Stimulated activated naive CD8-positive, alpha-beta T cell treated with anti-CD3 and anti-CD28 coated beads, Interleukin-15, Interleukin-2, amounts not matched to agents 100 U/mL and 50 U/mL, for 24 hours (primary cell): Measurements from ENCODE around the gene APEH.

Experiments
- ATAC-seq: fragments of 150-1000 bp; cut with Tn5 transposase; one replicate; pipeline ENCODE4 v1.10.0; 2021
- DNase-seq: peaks from one replicate; pipeline ENCODE4 v3.0.0; 2021

APEH gene

DNA sequence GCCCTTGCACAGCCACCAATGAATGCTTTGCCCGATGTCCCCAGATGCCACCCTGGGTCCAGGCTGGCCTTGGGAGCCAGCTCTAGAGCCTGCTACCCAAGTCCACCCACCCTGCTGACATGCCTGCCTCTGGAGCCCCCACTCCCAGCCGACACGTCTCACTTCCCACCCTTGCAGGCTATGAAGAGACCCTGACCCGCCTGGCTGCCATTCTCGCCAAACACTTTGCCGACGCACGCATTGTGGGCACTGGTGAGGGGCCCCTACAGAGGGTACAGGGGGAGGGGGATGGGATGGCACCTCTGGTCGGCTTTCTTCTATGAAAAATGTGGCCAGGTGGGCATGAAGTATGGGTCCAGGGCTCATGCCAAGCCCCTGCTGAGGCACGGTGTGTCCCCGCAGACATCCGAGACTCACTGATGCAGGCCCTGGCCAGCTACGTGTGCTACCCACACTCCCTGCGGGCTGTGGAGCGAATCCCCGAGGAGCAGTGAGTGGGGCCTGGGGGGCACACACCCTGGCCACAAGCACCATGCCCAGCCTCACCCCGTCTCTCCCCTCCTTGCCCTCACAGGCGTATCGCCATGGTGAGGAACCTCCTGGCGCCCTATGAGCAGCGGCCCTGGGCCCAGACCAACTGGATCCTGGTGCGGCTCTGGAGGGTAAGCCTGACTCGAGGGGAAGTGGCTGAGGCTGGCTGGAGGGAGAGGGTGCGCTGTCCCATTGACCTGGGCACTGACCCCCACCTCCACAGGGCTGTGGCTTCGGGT is 39.4 kb downstream of the APEH start:
- ATAC-seq (no peak), DNase-seq (no peak)

DNA sequence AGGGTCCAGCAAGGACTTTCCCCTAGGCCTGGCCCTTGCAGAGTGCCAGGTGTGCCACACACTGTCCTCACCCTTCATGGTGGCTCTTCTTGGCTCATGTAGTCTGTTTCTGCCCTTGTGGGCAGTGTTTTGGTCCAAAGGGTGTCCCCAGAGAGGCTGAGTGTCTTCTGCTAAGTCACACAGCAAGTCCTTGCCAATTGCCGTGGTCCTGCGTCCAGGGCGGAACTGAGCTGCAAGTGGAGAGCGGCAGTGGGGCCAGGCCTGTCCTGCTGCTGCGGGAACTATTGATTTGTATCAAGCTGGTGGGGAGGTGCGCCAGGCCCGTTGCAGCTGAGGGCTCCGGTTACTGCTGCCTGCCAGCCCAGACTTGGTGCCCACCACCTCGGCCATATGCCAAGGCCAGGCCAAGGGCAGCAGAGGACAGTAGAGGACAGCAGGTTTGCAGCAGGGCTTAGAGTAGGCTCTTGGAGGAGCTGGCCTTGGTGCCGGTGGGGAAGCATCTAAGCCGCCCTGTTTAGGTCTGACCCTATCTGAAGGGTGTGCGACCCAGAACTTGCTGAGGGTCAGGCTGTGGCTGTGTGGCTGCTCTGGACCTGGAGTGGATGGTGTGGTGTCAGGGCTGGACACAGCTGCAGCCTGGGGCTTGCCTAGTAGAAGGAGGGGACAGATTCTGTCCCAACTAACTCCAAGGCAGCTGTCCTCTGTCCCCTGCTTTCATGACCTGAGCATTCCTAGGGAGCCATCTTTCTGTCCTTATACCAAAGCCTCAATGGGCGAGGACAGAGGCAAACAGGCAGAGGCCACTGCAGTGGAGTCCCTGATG is 40.8 kb downstream of the APEH start:
- no peak for DNase-seq

DNA sequence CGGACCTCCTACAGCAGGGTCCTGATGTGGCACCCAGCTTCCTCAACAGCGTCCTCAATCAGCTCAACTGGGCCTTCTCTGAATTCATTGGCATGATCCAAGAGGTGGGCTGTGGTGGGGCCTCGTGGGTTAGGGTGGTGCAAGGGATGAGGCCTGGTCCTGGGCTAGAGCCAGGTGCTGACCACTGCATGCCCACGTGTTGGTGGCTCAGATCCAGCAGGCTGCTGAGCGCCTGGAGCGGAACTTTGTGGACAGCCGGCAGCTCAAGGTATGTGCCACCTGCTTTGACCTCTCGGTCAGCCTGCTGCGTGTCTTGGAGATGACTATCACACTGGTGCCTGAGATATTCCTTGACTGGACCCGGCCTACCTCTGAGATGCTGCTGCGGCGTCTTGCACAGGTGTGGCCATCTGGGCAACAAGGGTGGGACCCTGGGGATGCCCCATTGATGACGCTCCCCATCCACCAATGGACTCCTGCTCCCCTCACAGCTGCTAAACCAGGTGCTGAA is 41.5 kb downstream of the APEH start:
- ATAC-seq: no peak
- no peak for DNase-seq

More for the DNA sequence above, 40.8 kb downstream of the APEH start:
- ATAC-seq: no peak

DNA sequence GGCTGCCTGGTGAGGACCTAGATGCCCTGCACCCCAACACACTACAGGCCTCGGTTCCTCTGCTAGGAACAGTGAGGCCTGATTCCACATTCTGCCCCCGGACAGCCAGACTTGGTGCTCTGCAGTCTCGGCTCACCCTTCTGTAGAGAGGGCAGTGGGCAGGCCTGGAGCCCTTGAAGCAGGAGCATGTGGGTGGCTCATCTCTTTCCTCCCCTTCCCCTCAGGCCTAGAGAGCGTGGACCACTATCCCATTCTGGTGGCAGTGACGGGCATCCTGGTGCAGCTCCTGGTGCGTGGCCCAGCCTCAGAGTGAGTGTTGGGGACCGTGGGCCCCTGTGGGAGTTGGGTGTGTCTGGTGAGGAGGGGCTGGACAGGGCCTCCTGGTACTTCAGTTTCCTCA is 42.0 kb downstream of the APEH start:
- DNase-seq (no peak), ATAC-seq (no peak)

DNA sequence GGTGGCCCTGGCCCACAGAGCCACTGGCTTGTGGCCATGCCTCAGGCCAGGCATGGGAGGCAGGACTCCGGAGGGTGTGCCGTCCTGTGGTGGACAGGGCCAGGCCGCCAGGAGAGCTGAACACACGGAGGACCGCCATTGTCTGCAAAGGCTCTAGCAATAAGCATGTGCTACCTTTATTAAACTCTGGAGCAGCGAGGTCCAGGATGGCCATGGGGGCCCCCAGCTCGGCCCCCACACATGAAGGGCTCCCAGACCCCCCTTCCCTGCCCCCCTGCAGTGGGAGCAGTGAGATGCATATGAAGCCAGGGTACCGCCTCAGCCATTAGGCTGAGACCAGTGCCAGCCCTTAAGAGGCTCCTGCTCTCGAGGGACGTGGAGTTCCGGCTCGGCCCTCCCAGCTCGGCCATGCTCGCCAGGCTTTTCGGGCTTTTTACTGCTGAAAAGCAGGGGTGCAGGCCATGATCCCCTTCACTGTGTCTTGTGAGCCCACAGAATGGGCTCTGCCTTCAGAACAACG is 42.6 kb downstream of the APEH start:
- ATAC-seq (no peak), DNase-seq (no peak)

DNA sequence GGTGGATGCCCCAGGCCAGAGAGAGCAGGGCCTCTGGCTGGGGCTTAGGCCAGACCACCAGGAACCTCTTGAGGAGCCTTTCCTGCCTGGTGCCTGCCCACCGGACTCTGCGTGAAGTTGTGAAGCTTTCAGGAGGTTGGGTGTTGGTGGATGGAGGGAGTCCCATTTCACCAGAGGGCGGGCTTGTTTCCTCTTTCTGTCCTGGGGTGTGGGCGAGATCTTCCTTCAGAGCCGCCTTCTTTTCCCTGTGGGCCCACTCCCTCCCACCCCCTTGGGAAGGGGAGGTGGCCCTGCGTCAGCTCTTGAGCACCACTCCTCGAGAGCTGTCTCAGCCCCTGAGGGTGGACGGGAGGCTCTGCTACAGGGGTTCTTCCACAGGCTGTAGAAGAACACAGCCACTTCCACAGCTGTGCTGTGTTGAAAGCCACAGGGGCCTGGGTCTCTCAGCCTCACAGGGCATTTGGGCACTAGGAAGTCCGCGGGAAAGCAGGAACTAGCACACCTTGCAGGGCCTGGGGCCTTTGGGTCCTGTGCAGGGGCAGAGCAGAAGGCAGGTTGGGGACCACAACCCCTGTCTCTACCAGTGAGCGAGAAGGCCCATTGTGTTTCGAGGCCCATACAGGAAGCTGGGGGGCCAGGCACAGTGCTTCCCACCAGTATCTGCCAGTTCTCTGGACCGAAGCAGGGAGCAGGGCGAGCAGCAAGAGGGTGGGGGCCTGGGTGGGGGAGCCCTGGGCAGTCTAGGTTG is 43.2 kb downstream of the APEH start:
- DNase-seq: no peak
- ATAC-seq: no peak

DNA sequence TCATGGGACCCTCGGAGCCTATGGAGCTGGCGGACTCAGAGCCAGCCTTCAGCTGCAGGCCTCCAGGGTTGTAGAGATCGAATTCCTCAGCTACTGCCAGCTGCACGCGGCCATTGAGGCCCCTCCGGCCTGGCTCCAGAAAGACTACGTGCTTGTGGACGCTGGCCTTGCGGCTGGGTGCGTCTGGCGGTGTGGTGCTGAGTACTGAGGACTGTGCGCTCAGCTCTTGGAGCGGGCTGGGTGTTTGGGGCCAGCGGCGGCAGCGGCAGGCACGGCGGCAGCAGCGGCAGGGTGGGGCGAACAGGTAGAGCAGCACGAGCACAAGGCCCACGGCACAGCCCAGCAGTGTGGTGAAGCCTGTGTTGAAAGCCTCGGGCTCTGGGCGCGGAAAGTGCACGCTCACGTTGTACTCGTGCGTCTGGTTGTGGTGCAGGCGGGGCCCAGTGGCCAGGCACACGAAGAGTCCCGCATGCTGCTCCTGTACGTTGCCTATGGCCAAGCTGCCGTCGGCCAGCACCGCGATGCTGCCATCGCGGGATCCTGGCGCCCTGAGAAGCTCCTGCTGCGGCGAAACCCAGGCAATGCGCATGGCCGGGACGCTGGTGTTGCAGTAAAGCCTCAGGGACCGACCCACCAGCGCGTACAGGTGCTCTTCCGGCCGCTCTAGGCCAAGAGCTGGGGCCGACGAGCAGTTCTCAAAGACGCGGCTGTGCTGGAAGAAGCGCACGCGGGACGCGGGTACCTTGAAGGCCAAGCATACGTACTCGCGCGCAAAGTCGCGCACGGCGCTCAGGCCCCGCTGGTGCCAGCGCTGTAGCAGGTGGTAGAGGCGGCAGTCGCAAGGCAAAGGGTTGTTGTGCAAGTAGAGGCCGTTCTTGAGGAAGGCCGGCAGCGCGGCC is 44.1 kb downstream of the APEH start:
- ATAC-seq (no peak), DNase-seq (no peak)

DNA sequence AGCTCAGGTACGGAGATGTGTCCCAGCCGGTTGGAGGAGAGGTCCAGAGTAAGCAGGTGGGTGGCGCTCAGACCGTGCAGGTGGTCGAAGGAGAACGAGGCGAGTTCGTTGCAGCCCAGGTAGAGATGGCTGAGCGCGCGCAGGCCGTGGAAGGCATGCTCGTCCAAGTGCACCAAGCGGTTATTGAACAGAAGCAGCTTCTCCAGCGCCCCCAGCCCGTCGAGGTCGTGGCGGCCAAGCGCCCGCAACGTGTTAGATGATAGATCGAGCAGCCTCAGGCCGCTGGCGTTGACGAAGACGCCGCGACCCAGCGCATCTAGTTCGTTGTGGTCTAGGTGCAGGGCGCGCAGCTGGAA is 44.7 kb downstream of the APEH start:
- DNase-seq: no peak
- ATAC-seq: no peak

DNA sequence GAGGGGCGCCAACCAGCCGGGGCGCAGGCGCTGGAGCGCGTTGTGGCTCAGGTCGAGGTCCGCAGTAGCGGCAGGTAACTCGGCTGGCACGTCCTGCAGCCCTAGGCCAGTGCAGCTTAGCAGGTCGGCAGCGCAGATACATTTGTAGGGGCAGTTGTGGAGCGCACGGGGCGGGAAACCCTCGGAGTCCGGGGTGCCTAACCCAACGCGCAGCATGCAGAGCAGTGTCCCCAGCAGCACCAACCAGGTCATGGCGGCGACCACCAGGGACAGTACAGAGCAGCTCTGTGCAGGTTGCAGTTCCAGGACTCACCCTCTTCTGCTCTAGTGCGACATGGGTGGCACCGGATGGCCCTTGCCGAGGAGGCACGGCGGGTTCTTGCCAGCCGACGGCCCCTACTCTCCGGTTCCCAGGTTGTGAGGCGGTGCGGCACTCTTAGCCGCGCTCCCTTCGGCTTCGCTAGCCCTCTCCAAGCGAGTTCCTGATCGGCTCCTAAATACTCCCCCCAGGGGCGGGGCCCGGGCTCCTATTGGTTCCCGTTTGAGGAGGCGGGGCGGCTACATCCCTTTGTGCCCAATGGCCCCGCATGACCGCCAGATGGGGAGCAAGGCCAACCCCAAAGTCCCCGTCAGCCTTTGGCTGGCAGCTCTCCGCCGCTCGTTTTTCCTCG is 45.2 kb downstream of the APEH start, which contains the start of gene AMIGO3:
Gene AMIGO3, minus strand, starts transcription at position 471 of the 671 bp plus-strand sequence. Its CDS starts 219 bp downstream, at position 252.
- DNase-seq (peak; percentile 93), ATAC-seq (peak; percentile 67)

DNA sequence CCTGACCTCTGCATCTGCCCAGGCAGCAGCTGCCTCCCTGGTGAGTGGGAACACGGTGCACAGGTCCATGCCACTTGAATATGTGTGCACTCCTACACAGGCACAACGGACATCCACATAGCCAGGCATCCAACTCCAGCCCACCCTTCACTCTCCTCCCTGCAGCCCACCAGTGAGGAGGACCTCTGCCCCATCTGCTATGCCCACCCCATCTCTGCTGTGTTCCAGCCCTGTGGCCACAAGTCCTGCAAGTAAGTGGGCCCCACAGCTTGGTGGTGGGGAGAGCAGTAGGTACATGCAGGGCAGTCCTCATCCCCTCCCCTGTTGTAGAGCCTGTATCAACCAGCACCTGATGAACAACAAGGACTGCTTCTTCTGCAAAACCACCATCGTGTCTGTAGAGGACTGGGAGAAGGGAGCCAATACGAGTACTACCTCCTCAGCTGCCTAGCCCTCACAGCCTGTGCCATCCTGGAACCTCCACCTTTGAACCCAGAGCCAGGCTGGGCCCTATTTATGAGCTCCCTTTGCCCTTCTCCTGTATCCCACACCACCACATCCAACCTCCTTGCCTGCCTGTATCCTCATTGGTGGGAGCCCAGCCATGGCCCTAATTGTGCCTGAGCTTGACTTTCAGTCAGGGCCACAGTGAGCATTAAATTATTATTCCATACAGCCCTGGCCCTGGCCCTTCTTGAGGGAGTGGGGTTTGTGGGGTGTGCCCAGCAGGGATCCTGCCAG is 46.9 kb downstream of the APEH start:
- DNase-seq (no peak), ATAC-seq (no peak)

DNA sequence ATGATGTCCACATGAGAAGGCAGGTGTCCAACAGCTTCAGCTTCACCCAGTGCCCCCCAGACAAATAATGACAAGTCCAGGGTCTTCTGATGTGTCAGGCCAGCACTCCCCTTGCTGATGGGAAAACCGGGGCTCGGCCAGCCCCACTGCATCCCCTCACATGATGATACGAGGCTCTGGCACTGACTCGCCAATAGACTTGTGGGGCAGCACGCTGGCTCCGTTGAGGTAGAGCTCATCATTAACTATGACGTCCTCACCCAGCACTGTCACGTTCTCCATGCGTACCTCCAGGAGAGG is 47.4 kb downstream of the APEH start:
- no peak for ATAC-seq
- DNase-seq: no peak

DNA sequence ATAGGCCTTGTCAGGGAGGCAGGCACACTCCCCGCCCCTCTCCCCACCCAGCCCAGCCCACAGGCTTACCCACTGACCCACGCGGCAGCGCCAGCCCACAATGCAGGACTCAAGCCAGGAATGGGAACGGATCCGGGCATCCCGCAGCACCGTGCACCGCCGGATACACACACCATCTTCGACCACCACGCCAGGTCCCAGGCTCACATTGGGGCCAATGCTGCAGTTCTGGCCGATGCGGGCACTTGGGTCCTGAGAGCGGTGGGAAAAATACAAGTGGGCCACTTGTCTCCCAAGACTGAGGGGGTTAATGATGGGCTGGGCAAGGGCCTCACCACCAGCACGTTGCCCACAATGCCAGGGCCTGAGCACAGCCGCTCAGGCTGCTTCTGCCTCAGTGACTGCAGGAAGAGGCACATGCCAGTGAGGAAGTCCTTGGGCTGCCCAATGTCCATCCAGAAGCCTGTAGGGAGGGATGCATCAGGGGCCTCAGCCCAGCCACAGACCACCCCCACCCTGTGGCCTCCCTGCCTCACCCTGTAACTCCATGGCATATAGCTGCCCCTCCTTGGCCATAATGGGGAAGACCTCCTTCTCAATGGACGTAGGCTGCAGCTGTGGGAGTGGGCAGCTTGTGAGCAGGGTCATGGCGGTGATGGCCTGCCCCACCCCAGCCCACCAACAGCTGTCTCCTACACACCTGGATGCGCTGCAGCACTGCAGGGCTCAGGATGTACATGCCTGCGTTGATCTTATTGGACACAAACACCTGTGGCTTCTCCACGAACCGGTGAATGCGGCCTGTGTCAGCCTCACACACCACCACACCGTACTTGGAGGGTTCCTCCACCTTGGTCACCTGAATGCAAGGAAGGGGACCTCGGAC is 48.0 kb downstream of the APEH start:
- no peak for DNase-seq
- no peak for ATAC-seq

DNA sequence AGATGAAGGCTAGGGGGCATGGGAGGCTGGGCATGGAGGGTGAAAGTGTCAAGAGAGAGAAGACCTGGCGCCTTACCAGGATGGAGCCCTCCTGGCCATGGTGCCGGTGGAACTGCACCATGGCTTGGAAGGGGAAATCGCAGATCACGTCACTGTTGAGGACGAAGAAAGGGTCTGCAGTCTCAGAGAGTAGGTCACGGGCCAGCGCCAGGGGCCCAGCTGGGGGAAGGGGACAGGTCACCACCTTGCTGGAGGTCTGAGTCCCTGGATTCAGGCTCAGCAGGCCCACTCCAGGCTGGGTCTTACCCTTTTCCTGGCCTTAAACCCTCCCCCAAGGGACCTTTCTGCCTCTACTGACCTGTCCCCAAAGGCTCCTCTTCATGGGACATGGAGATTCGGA is 48.7 kb downstream of the APEH start:
- ATAC-seq (no peak), DNase-seq (no peak)

DNA sequence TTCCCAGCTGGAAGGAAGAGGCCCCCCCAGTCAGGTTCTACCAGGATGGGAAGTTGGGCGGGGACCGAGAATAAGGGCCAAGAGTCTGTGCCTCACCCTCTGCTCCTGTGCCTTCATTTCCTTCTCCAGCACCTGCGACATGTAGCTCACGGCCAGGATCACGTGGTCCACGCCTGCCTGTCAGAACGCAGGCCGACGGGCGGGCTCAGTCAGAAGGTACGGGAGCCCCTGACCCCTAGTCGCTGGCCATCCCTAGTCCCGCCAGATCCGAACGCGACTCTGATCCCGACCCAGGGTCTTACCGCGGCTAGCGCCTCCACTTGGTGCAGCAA is 49.1 kb downstream of the APEH start:
- peak; percentile 4 for ATAC-seq
- DNase-seq: peak; percentile 67

DNA sequence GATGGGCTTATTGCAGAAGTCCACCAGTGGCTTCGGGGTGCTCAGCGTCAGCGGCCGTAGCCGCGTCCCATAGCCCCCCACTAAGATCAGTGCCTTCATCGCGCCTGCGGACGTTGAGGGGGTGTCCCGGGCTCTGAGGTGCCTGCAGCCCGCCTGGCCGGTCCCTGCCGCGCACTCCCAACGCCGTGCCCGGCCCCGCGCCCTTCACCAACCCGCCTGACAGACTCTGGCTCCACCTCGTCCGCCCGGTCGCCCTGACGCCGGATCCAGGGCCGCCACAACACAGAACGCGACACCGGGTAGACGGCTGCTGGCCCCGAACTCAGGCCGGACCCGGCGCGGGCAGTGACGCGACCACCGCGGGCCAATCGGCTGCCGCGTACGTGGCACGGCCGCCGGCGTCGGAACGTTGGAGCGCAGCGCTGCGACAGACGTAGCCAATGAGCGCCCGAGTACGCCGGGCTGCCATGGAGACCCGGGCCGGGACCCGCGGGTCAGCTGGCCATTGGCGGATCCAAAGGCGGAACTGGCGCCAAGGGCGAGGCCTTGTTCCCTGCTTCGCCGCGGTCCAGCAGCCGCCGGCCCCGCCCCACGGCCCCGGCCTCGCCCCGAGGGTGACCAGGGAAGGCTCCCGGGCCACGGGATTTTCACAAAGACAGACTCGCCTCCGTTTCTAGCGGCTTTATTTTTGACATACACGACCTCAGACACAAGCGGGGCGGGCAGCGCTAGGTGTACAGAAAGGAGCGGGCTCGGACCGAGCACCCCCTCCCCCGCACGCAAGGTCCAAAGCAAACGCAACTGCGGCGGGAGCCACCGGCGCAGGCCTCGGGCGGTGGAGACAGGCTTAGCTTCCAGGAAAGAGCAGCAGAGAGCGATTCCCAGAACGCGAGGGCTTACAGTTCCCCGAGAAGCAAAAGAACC is 49.7 kb downstream of the APEH start, which contains the start of gene GMPPB:
Gene GMPPB, minus strand, starts transcription at position 324 of the 924 bp plus-strand sequence. Its CDS starts 225 bp downstream, at position 99.
- ATAC-seq (peak; percentile 87), DNase-seq (peak; percentile 96)

DNA sequence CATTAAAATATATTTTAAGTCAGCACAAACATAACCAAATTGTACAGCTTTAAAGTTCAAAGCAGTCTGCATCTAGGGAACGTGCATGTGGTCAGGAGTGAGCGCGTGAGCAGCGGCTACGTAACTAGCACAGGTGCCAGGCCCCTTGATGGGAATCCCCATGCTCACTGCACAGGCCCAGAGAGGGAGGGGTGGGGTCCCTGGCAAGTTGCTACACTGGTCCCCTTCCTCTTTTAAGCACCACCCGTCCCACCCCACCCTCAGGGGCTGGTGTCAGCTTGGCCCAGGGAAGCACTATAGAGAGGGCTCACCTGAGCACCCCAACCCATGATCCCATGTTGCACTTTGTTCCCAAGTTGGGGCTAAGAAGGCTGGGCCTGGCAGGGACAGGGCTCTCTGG is 50.4 kb downstream of the APEH start:
- ATAC-seq: no peak

DNA sequence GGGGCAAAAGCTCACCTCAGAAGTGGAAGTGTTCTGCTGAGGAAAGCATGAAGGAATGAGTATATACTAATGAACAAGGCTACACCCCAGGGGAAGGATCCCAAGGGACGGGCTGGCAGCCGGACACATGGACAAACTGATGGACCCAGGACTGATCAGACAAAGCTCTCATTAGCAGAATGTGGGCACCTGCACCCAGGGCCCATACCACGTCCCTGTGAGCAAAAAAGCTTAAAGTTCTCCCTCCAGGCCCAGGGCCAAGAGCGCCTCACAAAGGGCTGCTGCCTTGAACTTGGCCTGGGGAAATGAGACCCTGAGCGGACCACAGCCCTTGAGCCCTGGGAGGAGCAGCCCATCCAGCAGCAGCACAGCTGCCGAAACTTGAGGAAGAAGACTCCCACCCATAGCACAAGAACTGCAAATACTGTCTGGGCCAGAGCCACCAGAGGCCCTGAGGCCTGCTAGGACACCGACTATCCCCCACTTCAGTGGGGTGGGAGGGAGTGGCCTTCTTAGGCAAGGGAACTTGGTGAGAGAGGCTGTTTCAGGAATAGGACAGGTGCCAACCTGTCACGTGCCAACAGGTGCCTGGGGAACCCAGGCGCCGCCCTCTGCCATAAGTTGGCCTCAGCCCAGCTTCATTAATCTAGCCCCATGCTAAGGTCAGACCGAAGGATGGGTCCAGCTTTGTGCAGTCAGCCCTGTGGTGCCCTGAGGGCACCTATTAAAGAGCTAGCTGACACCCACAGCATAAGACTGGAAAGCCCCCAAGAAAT is 51.9 kb downstream of the APEH start:
- DNase-seq (no peak), ATAC-seq (no peak)

More for the DNA sequence above, 50.4 kb downstream of the APEH start:
- DNase-seq: no peak
